ENCODE results near the gene ATAD3B.
"Not testable (repeated sequence)": the region's sequence is repeated elsewhere in the genome, so short reads cannot be mapped to it uniquely, and the experiment has no call there.

- not testable (repeated sequence) for TF ChIP-seq EP300 (IDR thresholded peaks at IDR 0.05); TP53 (CRISPR knock-in tag; IDR thresholded peaks at IDR 0.05); ZNF302 (CRISPR knock-in tag; IDR thresholded peaks at IDR 0.05); CEBPB (IDR thresholded peaks at IDR 0.05); RARB (CRISPR knock-in tag; IDR thresholded peaks at IDR 0.05); POLR2A (IDR thresholded peaks at IDR 0.05; ENCODE audit: low read length); NR3C1 (IDR thresholded peaks at IDR 0.05); KDM1A (IDR thresholded peaks at IDR 0.05; ENCODE audit: low read depth); MAFK (IDR thresholded peaks at IDR 0.05; ENCODE audit: partially characterized antibody); RFX5 (IDR thresholded peaks at IDR 0.05)
- TF ChIP-seq, protein P1, sequence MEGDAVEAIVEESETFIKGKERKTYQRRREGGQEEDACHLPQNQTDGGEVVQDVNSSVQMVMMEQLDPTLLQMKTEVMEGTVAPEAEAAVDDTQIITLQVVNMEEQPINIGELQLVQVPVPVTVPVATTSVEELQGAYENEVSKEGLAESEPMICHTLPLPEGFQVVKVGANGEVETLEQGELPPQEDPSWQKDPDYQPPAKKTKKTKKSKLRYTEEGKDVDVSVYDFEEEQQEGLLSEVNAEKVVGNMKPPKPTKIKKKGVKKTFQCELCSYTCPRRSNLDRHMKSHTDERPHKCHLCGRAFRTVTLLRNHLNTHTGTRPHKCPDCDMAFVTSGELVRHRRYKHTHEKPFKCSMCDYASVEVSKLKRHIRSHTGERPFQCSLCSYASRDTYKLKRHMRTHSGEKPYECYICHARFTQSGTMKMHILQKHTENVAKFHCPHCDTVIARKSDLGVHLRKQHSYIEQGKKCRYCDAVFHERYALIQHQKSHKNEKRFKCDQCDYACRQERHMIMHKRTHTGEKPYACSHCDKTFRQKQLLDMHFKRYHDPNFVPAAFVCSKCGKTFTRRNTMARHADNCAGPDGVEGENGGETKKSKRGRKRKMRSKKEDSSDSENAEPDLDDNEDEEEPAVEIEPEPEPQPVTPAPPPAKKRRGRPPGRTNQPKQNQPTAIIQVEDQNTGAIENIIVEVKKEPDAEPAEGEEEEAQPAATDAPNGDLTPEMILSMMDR (IDR thresholded peaks at IDR 0.05): not testable (repeated sequence)
- TF ChIP-seq, protein P2, sequence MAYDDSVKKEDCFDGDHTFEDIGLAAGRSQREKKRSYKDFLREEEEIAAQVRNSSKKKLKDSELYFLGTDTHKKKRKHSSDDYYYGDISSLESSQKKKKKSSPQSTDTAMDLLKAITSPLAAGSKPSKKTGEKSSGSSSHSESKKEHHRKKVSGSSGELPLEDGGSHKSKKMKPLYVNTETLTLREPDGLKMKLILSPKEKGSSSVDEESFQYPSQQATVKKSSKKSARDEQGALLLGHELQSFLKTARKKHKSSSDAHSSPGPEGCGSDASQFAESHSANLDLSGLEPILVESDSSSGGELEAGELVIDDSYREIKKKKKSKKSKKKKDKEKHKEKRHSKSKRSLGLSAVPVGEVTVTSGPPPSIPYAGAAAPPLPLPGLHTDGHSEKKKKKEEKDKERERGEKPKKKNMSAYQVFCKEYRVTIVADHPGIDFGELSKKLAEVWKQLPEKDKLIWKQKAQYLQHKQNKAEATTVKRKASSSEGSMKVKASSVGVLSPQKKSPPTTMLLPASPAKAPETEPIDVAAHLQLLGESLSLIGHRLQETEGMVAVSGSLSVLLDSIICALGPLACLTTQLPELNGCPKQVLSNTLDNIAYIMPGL (CRISPR knock-in tag; IDR thresholded peaks at IDR 0.05; ENCODE audit: borderline replicate concordance): not testable (repeated sequence)
- TF ChIP-seq, protein P3, sequence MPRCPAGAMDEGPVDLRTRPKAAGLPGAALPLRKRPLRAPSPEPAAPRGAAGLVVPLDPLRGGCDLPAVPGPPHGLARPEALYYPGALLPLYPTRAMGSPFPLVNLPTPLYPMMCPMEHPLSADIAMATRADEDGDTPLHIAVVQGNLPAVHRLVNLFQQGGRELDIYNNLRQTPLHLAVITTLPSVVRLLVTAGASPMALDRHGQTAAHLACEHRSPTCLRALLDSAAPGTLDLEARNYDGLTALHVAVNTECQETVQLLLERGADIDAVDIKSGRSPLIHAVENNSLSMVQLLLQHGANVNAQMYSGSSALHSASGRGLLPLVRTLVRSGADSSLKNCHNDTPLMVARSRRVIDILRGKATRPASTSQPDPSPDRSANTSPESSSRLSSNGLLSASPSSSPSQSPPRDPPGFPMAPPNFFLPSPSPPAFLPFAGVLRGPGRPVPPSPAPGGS (IDR thresholded peaks at IDR 0.05): not testable (repeated sequence)
Observed at GRCh38 chr1:1472053-1472876, 700 bp downstream of the ATAD3B start.
